ENCODE measurements around the gene LFNG. TPM values are rescaled to one million over a fixed set of nuclear protein-coding genes. Genes with fewer than 3 reads are reported as not detected.
"Not testable (repeated sequence)": the region's sequence is repeated elsewhere in the genome, so short reads cannot be mapped to it uniquely, and the experiment has no call there.

The LFNG gene
- polyA plus RNA-seq, 1 experiment, result 3.1 TPM

DNA sequence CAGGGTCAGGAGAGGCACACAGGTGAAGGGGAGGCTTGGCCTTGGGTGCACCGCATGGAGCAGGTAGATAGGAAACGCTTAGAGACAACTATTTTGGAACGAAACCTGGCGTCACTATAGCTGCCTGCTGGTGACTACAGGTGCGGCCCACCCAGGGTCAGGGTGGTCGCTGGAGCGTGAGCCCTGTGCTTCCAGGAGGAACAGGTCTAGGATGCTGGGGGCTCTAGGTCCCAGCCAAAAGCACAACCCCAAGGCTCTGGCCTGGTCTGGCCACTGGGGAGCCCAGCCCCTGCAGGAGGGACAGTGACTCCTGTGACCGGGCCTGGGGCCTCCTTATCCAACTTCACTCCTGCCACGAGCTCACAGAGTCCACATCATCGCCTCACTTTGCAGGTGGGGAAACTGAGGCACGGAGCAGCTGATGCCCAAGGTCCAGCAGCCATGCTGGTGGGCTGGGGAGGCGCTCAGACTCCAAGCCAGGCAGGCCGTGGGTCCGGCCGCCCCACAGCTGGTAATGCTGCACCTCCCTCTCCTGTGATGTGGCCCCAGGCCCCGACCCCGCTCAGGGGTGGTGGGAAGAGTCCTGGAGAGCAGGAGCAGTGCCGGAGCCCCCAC, 9.0 kb downstream of the LFNG start:
- ChIA-PET POLR2A (no interaction called here), CTCF (no interaction called here)
- Histone ChIP-seq H3K4me3 (ENCODE audit: low read depth, low read length) (no peak overlapping the region), H3K36me3 (ENCODE audit: control insufficient read depth, insufficient read depth, low read length) (peaks cover 5% of the 10 kb centered on the region), H3K27me3 (ENCODE audit: control insufficient read depth, insufficient read depth, low read length) (no peaks in the 10 kb centered on the region)
- no peak for TF ChIP-seq CTCF (IDR thresholded peaks at IDR 0.05; ENCODE audit: insufficient read depth, low read depth, low read length)
- DNase-seq (ENCODE audit: low read depth), result no peak

DNA sequence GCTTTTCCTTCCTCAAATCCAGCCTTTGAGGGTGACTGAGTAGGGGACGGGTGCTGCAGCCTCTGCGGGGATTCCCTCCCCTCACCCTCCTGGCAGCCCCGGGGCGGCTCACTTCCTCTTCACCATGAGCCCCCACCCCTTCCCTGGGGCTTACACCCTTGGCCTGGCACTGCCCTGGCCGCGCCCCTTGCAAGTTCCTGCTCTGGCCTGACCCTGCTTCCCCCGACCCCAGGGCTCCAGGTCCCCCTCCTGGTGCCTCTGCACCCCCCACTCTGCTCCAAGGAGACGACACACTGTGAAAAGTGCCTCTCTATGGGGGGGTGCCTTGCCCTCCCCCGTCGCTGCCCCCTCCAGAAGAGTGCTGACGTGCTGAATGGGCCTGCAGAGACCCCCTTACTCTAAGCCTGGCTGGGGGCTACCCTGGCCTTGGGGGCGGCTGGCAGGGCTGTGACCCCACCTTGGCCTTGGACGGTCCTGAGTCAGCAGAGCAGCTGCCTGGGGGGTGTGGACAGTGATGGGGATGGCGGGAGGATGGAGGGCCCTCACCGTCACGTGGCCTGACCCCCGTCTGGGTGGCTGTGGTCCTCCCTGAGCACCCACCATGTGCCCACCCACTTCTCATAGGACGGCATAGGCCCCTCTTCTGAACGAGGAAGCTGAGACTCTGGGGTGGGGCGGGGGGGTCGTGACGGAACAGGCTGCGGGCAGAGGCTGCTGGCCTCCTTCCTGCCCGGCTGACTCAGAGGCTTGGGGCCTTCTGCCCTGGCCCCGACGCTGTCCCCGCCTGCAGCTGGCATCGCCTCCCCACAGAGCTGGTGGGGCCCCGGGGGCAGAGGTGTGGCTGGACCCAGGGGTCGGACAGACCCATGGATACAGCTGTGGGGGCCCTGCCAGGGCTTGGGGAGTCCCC, 9.8 kb downstream of the LFNG start:
- Histone ChIP-seq H3K27me3 (ENCODE audit: control insufficient read depth, insufficient read depth, low read length) (no peaks in the 10 kb centered on the region), H3K36me3 (ENCODE audit: control insufficient read depth, insufficient read depth, low read length) (peaks cover 5% of the 10 kb centered on the region), H3K4me3 (ENCODE audit: low read depth, low read length) (no peak overlapping the region)
- TF ChIP-seq CTCF (IDR thresholded peaks at IDR 0.05; ENCODE audit: insufficient read depth, low read depth, low read length), result no peak
- no peak for DNase-seq (ENCODE audit: low read depth)
- ChIA-PET POLR2A (interaction anchor here (0.6 kb wide), 1 partner anchor 26 kb away, joined by 4 read pairs; the partner anchor contains the start of gene BRAT1), CTCF (no interaction called here)

- DNase-seq (ENCODE audit: low read depth), result no peak
- no peak for TF ChIP-seq CTCF (IDR thresholded peaks at IDR 0.05; ENCODE audit: insufficient read depth, low read depth, low read length)
- H3K4me3 ChIP-seq (ENCODE audit: low read depth, low read length), result no peak overlapping the region
- POLR2A ChIA-PET, result no interaction called here
- CTCF ChIA-PET, result no interaction called here
- H3K36me3 ChIP-seq (ENCODE audit: control insufficient read depth, insufficient read depth, low read length), result peaks cover 5% of the 10 kb centered on the region
- H3K27me3 ChIP-seq (ENCODE audit: control insufficient read depth, insufficient read depth, low read length), result no peaks in the 10 kb centered on the region
Observed at GRCh38 chr7:2530071-2530987, 10.8 kb downstream of the LFNG start.

DNA sequence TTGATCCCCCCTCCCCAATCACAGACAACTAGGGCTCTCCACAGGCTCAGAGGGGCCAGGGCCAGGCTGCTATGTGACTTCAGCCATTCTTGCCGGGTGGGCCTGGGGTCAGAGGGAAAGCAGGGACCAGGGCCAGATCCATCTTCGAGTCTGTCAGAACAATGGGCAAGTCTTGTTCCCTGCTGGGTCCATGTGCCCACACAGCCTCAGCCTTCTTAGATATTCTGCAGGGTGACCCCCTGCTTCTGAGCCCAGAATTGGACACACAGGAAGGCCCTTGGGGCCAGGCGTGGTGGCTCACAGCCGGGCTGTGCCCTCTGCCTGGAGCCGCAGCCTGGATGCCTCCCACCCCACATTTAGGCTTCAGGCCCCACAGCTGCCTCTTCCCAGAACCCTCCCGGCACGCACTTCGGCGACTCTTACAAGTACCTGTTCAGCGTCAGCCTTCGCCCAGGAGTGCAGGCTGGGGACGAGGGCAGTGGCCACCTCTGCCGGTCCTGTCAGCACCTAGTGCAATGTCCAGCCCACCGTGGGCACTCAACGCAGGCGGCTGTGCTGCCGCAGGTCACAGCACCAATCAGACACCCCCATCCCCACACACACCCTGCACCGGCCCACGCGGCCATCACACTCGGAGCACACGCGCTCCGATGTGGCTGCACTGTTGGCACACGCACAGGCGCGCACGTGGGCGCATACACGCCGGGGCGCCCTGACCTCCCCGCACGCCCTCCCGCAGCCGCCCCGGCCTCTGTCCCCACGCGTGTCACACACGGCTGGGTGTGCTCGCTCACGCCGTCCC, 11.6 kb downstream of the LFNG start:
- H3K27me3 ChIP-seq (ENCODE audit: control insufficient read depth, insufficient read depth, low read length); CTCF ChIA-PET; POLR2A ChIA-PET; DNase-seq (ENCODE audit: low read depth); H3K36me3 ChIP-seq (ENCODE audit: control insufficient read depth, insufficient read depth, low read length); H3K4me3 ChIP-seq (ENCODE audit: low read depth, low read length): not testable (repeated sequence)

- CTCF ChIA-PET; POLR2A ChIA-PET; H3K36me3 ChIP-seq (ENCODE audit: control insufficient read depth, insufficient read depth, low read length); H3K4me3 ChIP-seq (ENCODE audit: low read depth, low read length); H3K27me3 ChIP-seq (ENCODE audit: control insufficient read depth, insufficient read depth, low read length); DNase-seq (ENCODE audit: low read depth): not testable (repeated sequence)
Observed at GRCh38 chr7:2531796-2532110, 12.2 kb downstream of the LFNG start.

GRCh38 chr7:2532199-2532772, 12.7 kb downstream of the LFNG start:
- H3K36me3 ChIP-seq (ENCODE audit: control insufficient read depth, insufficient read depth, low read length); H3K4me3 ChIP-seq (ENCODE audit: low read depth, low read length); CTCF ChIA-PET; DNase-seq (ENCODE audit: low read depth); H3K27me3 ChIP-seq (ENCODE audit: control insufficient read depth, insufficient read depth, low read length); POLR2A ChIA-PET: not testable (repeated sequence)

DNA sequence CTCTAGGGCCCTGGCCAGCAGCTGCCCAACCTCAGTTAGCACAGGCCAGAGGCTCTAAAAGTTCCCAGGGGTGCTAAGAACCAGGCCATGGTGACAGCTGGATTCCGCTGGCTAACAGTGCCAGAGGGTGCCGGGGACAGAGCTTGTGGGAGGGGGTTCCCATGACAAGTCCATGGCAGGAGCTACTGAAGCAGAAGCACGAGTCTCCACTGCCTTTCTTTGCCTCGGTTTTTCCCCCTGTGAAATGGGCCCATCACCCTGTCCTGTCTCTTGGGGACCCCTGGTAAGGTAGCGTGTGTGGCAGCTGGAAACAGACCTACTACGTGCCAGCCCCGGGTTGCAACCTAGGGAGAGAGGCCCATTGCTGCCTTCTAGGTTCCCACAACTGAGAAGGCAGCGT, 13.2 kb downstream of the LFNG start:
- H3K36me3 ChIP-seq (ENCODE audit: control insufficient read depth, insufficient read depth, low read length); H3K27me3 ChIP-seq (ENCODE audit: control insufficient read depth, insufficient read depth, low read length); CTCF ChIA-PET; DNase-seq (ENCODE audit: low read depth); H3K4me3 ChIP-seq (ENCODE audit: low read depth, low read length): not testable (repeated sequence)
- POLR2A ChIA-PET, result interaction anchor here (0.7 kb wide), 1 partner anchor 35 kb away, joined by 19 read pairs; no protein-coding TSS in a partner anchor

DNA sequence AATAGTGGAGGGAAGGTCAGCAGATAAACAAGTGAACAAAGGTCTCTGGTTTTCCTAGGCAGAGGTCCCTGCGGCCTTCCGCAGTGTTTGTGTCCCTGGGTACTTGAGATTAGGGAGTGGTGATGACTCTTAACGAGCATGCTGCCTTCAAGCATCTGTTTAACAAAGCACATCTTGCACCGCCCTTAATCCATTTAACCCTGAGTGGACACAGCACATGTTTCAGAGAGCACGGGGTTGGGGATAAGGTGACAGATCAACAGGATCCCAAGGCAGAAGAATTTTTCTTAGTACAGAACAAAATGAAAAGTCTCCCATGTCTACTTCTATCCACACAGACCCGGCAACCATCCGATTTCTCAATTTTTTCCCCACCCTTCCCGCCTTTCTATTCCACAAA, 14.0 kb downstream of the LFNG start:
- H3K36me3 ChIP-seq (ENCODE audit: control insufficient read depth, insufficient read depth, low read length); POLR2A ChIA-PET; DNase-seq (ENCODE audit: low read depth); CTCF ChIA-PET; H3K27me3 ChIP-seq (ENCODE audit: control insufficient read depth, insufficient read depth, low read length); H3K4me3 ChIP-seq (ENCODE audit: low read depth, low read length): not testable (repeated sequence)

DNA sequence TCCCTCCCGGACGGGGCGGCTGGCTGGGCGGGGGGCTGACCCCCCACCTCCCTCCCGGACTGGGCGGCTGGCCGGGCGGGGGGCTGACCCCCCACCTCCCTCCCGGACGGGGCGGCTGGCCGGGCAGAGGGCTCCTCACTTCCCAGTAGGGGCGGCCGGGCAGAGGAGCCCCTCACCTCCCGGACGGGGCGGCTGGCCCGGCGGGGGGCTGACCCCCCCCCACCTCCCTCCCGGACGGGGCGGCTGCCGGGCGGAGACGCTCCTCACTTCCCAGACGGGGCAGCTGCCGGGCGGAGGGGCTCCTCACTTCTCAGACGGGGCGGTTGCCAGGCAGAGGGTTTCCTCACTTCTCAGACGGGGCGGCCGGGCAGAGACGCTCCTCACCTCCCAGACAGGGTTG, 14.6 kb downstream of the LFNG start:
- H3K27me3 ChIP-seq (ENCODE audit: control insufficient read depth, insufficient read depth, low read length); CTCF ChIA-PET; H3K36me3 ChIP-seq (ENCODE audit: control insufficient read depth, insufficient read depth, low read length); H3K4me3 ChIP-seq (ENCODE audit: low read depth, low read length); POLR2A ChIA-PET; DNase-seq (ENCODE audit: low read depth): not testable (repeated sequence)

Measured in BJ (cell line).